Umbilical cord (tissue), 2 donors: ENCODE measurements around the gene UNC13C. TPM values are rescaled to one million over a fixed set of nuclear protein-coding genes. Genes with fewer than 3 reads are reported as not detected.
A peak's percentile ranks its signal among the peaks of the same experiment; 100 is the strongest.

Experiments
- DNase-seq: peaks from one replicate; pipeline ENCODE4 v3.0.0-alpha.2; 2015; ENCODE audit warnings: low spot score
- total RNA-seq: library from RNA; depleted of rRNA; stranded (reverse); fragments of >200 nt; gene quantifications from one replicate; pipeline ENCODE4 v1.2.3, GENCODE V29; 2014; ENCODE audit warnings: low replicate concordance; ENCODE audit not compliant: insufficient read depth

UNC13C gene
- total RNA-seq, 1 donor from 2014 or later: 20.0 TPM

GRCh38 chr15:54017959-54018358 is 39.7 kb downstream of the UNC13C start:
- no peak for DNase-seq

GRCh38 chr15:54026258-54026657 is 48.0 kb downstream of the UNC13C start:
- no peak for DNase-seq

GRCh38 chr15:54026891-54027290 is 48.6 kb downstream of the UNC13C start:
- no peak for DNase-seq

GRCh38 chr15:54029081-54029480 is 50.8 kb downstream of the UNC13C start:
- no peak for DNase-seq

GRCh38 chr15:54032066-54032465 is 53.8 kb downstream of the UNC13C start:
- DNase-seq: no peak

- peak; percentile 10 for DNase-seq
Observed at GRCh38 chr15:54033356-54033860, 55.2 kb downstream of the UNC13C start.

GRCh38 chr15:54033869-54034458 is 55.7 kb downstream of the UNC13C start:
- peak; percentile 13 for DNase-seq

GRCh38 chr15:54035616-54036015 is 57.4 kb downstream of the UNC13C start:
- no peak for DNase-seq

- DNase-seq: no peak
Observed at GRCh38 chr15:54045397-54045796, 67.2 kb downstream of the UNC13C start.

- DNase-seq: no peak
Observed at GRCh38 chr15:54046093-54046492, 67.9 kb downstream of the UNC13C start.

- DNase-seq: no peak
Observed at GRCh38 chr15:54064365-54064764, 86.1 kb downstream of the UNC13C start.

GRCh38 chr15:54066403-54066802 is 88.2 kb downstream of the UNC13C start:
- no peak for DNase-seq

GRCh38 chr15:54082836-54083492 is 104.7 kb downstream of the UNC13C start:
- DNase-seq: no peak

GRCh38 chr15:54083501-54083900 is 105.3 kb downstream of the UNC13C start:
- DNase-seq: no peak

GRCh38 chr15:54083991-54084390 is 105.8 kb downstream of the UNC13C start:
- no peak for DNase-seq

- no peak for DNase-seq
Observed at GRCh38 chr15:54088837-54089236, 110.6 kb downstream of the UNC13C start.

GRCh38 chr15:54089776-54090175 is 111.5 kb downstream of the UNC13C start:
- DNase-seq: no peak

- no peak for DNase-seq
Observed at GRCh38 chr15:54091651-54092050, 113.4 kb downstream of the UNC13C start.

- DNase-seq: no peak
Observed at GRCh38 chr15:54094661-54095060, 116.4 kb downstream of the UNC13C start.

- DNase-seq: no peak
Observed at GRCh38 chr15:54097019-54097418, 118.8 kb downstream of the UNC13C start.

- DNase-seq: no peak
Observed at GRCh38 chr15:54099010-54099409, 120.8 kb downstream of the UNC13C start.

GRCh38 chr15:54101664-54102270 is 123.5 kb downstream of the UNC13C start:
- peak; percentile 19 for DNase-seq

GRCh38 chr15:54102704-54103103 is 124.5 kb downstream of the UNC13C start:
- no peak for DNase-seq
